Activated naive CD8-positive, alpha-beta T cell treated with anti-CD3 and anti-CD28 coated beads, Interleukin-2, amount 50 U/mL, for 24 hours (primary cell): Measurements from ENCODE around the gene ZNF385A.

Experiments
- ATAC-seq: fragments of 150-1000 bp; cut with Tn5 transposase; one replicate; pipeline ENCODE4 v1.10.0; 2021
- DNase-seq: peaks from one replicate; pipeline ENCODE4 v3.0.0; 2021
- H3K27ac Mint-ChIP-seq: one replicate; pipeline ENCODE4 v1.8.0; 2021; ENCODE audit warnings: mild to moderate bottlenecking, mixed read lengths
- H3K27me3 Mint-ChIP-seq: one replicate; pipeline ENCODE4 v1.8.0; 2021; ENCODE audit warnings: mixed read lengths
- H3K36me3 Mint-ChIP-seq: one replicate; pipeline ENCODE4 v1.8.0; 2021; ENCODE audit warnings: low read depth, mixed read lengths
- H3K4me1 Mint-ChIP-seq: one replicate; pipeline ENCODE4 v1.8.0; 2021; ENCODE audit warnings: mixed read lengths
- H3K4me3 Mint-ChIP-seq: one replicate; pipeline ENCODE4 v1.8.0; 2021; ENCODE audit warnings: mild to moderate bottlenecking, moderate library complexity, mixed read lengths
- H3K9me3 Mint-ChIP-seq: one replicate; pipeline ENCODE4 v1.8.0; 2021; ENCODE audit warnings: mixed read lengths

Gene ZNF385A

GRCh38 chr12:54405573-54405972 lies 21.0 kb upstream of the ZNF385A start:
- Mint-ChIP-seq H3K9me3 (no peaks in the 10 kb centered on the region), H3K36me3 (peaks cover 27% of the 10 kb centered on the region), H3K4me3 (no peak overlapping the region), H3K27me3 (no peaks in the 10 kb centered on the region), H3K27ac (no peak overlapping the region), H3K4me1 (peaks cover 6% of the 10 kb centered on the region)
- no peak for DNase-seq
- ATAC-seq = no peak

GRCh38 chr12:54405106-54405505 lies 20.6 kb upstream of the ZNF385A start:
- Mint-ChIP-seq H3K36me3 (peaks cover 27% of the 10 kb centered on the region), H3K4me1 (peaks cover 6% of the 10 kb centered on the region), H3K4me3 (no peak overlapping the region), H3K27me3 (no peaks in the 10 kb centered on the region), H3K27ac (no peak overlapping the region), H3K9me3 (no peaks in the 10 kb centered on the region)
- ATAC-seq (no peak), DNase-seq (no peak)

GRCh38 chr12:54404061-54405004 lies 19.8 kb upstream of the ZNF385A start:
- Mint-ChIP-seq H3K4me1 (peaks cover 6% of the 10 kb centered on the region), H3K9me3 (no peaks in the 10 kb centered on the region), H3K4me3 (no peak overlapping the region), H3K36me3 (peaks cover 30% of the 10 kb centered on the region), H3K27ac (no peak overlapping the region), H3K27me3 (no peaks in the 10 kb centered on the region)
- DNase-seq (peak; percentile 70), ATAC-seq (no peak)

- Mint-ChIP-seq H3K36me3 (peaks cover 28% of the 10 kb centered on the region), H3K27me3 (no peaks in the 10 kb centered on the region), H3K4me3 (no peak overlapping the region), H3K27ac (no peak overlapping the region), H3K4me1 (peaks cover 4% of the 10 kb centered on the region), H3K9me3 (no peaks in the 10 kb centered on the region)
- DNase-seq (no peak), ATAC-seq (no peak)
Observed at GRCh38 chr12:54401119-54401518, 16.6 kb upstream of the ZNF385A start.

GRCh38 chr12:54398995-54399793 lies 14.7 kb upstream of the ZNF385A start:
- peak; percentile 88 for DNase-seq
- Mint-ChIP-seq H3K27me3 (no peaks in the 10 kb centered on the region), H3K27ac (no peak overlapping the region), H3K4me3 (no peak overlapping the region), H3K9me3 (no peaks in the 10 kb centered on the region), H3K4me1 (peaks cover 7% of the 10 kb centered on the region), H3K36me3 (peaks cover 24% of the 10 kb centered on the region)
- ATAC-seq = peak; percentile 85

GRCh38 chr12:54398218-54398617 lies 13.7 kb upstream of the ZNF385A start:
- ATAC-seq (no peak), DNase-seq (no peak)
- peaks cover 24% of the 10 kb centered on the region for H3K36me3 Mint-ChIP-seq
- no peak overlapping the region for H3K27ac Mint-ChIP-seq
- H3K27me3 Mint-ChIP-seq = no peaks in the 10 kb centered on the region
- no peaks in the 10 kb centered on the region for H3K9me3 Mint-ChIP-seq
- H3K4me3 Mint-ChIP-seq = no peak overlapping the region
- peaks cover 13% of the 10 kb centered on the region for H3K4me1 Mint-ChIP-seq

- no peak overlapping the region for H3K27ac Mint-ChIP-seq
- H3K4me3 Mint-ChIP-seq = no peak overlapping the region
- no peaks in the 10 kb centered on the region for H3K9me3 Mint-ChIP-seq
- H3K27me3 Mint-ChIP-seq = no peaks in the 10 kb centered on the region
- ATAC-seq = no peak
- H3K36me3 Mint-ChIP-seq = peaks cover 22% of the 10 kb centered on the region
- peaks cover 13% of the 10 kb centered on the region for H3K4me1 Mint-ChIP-seq
- no peak for DNase-seq
Observed at GRCh38 chr12:54397157-54397556, 12.6 kb upstream of the ZNF385A start.

- DNase-seq (no peak), ATAC-seq (no peak)
- Mint-ChIP-seq H3K9me3 (no peaks in the 10 kb centered on the region), H3K36me3 (peaks cover 15% of the 10 kb centered on the region), H3K4me3 (no peak overlapping the region), H3K27ac (no peak overlapping the region), H3K27me3 (no peaks in the 10 kb centered on the region), H3K4me1 (peaks cover 17% of the 10 kb centered on the region)
Observed at GRCh38 chr12:54395545-54395944, 11.0 kb upstream of the ZNF385A start.

GRCh38 chr12:54394986-54395385 lies 10.5 kb upstream of the ZNF385A start:
- H3K27ac Mint-ChIP-seq = no peak overlapping the region
- peaks cover 14% of the 10 kb centered on the region for H3K36me3 Mint-ChIP-seq
- H3K4me3 Mint-ChIP-seq = no peak overlapping the region
- H3K4me1 Mint-ChIP-seq = peaks cover 17% of the 10 kb centered on the region
- no peaks in the 10 kb centered on the region for H3K9me3 Mint-ChIP-seq
- ATAC-seq = no peak
- H3K27me3 Mint-ChIP-seq = no peaks in the 10 kb centered on the region
- DNase-seq = no peak

GRCh38 chr12:54394281-54394719 lies 9.8 kb upstream of the ZNF385A start:
- H3K27ac Mint-ChIP-seq = peak overlapping the region; percentile 41
- no peak overlapping the region for H3K4me3 Mint-ChIP-seq
- H3K27me3 Mint-ChIP-seq = no peaks in the 10 kb centered on the region
- H3K36me3 Mint-ChIP-seq = peaks cover 12% of the 10 kb centered on the region
- H3K9me3 Mint-ChIP-seq = no peaks in the 10 kb centered on the region
- ATAC-seq (peak; percentile 11), DNase-seq (peak; percentile 66)
- peaks cover 22% of the 10 kb centered on the region for H3K4me1 Mint-ChIP-seq

- Mint-ChIP-seq H3K27ac (peak overlapping the region; percentile 41), H3K27me3 (no peaks in the 10 kb centered on the region), H3K4me1 (peaks cover 22% of the 10 kb centered on the region), H3K9me3 (no peaks in the 10 kb centered on the region), H3K4me3 (no peak overlapping the region), H3K36me3 (peaks cover 10% of the 10 kb centered on the region)
- no peak for ATAC-seq
- no peak for DNase-seq
Observed at GRCh38 chr12:54393743-54394142, 9.2 kb upstream of the ZNF385A start.

GRCh38 chr12:54393207-54393609 lies 8.7 kb upstream of the ZNF385A start:
- H3K4me1 Mint-ChIP-seq = peaks cover 24% of the 10 kb centered on the region
- peak overlapping the region; percentile 27 for H3K27ac Mint-ChIP-seq
- no peaks in the 10 kb centered on the region for H3K27me3 Mint-ChIP-seq
- H3K36me3 Mint-ChIP-seq = peaks cover 7% of the 10 kb centered on the region
- ATAC-seq (no peak), DNase-seq (no peak)
- H3K9me3 Mint-ChIP-seq = no peaks in the 10 kb centered on the region
- H3K4me3 Mint-ChIP-seq = no peak overlapping the region

GRCh38 chr12:54392485-54393206 lies 8.1 kb upstream of the ZNF385A start:
- H3K36me3 Mint-ChIP-seq = peaks cover 1% of the 10 kb centered on the region
- no peaks in the 10 kb centered on the region for H3K9me3 Mint-ChIP-seq
- no peaks in the 10 kb centered on the region for H3K27me3 Mint-ChIP-seq
- peak overlapping the region; percentile 27 for H3K27ac Mint-ChIP-seq
- no peak overlapping the region for H3K4me3 Mint-ChIP-seq
- H3K4me1 Mint-ChIP-seq = peaks cover 24% of the 10 kb centered on the region
- no peak for DNase-seq
- ATAC-seq = no peak
